RKO (cell line): ENCODE measurements around the gene PTPRT.

Source experiments
- DNase-seq: peaks from one replicate; pipeline ENCODE4 v3.0.0-alpha.2; 2016; ENCODE audit warnings: low spot score

PTPRT gene

DNA sequence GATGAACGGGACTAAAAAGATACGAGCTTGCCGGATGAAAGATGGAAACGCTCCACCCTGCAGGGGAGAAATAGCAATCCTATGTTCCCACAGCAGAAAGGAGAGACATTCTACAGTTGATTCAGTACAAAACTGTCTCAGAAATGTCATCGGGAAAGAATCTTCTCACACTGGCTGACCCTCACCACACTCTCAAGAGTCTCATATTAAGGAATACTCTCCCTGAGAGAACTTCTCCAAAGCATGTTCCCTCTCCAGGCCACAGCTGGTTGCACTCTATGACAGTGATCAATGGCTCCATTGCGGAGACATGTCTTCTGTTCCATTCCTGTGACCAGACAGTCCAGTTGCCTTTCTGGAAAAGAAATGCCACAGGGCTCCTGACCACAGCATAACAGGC lies 813.6 kb downstream of the PTPRT start:
- DNase-seq, result no peak

DNA sequence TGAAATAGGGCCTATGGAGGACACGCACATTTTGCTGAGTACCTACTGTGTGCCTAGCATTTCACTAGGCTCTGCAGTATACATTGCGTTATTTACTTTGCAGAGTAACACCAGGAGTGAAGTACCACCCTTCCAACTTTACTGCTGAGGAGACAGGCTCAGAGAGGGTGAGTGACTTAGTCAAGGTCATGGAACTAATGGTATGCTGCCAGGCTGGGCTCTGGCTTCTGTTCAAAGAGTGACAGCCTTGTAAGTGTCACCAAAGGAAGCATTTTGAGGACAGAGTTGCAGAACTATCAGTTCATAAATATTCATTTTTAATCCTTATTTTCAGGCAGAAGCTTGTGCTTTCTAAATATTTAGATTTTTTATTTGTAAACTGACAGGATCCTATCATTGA lies 816.7 kb downstream of the PTPRT start:
- DNase-seq, result no peak

DNA sequence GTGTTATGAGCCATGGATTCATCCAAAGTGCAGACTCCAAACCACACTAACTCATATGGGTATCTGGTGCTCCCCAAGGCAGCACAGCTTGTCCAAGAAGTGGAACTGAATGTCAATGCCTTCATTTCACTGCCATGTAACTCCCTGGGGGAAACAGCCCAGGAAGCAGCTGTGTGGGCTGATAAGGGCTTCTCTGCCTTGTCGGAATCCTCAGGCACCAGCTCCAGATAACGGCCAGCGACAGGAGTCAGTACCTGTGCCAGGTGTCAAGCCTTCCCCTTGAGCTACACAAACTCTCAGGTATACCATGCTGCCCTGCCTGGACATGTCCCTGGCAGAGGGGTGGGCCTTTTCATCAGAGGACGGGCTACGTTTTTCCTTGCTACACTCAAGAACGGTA lies 819.6 kb downstream of the PTPRT start:
- DNase-seq, result no peak

DNA sequence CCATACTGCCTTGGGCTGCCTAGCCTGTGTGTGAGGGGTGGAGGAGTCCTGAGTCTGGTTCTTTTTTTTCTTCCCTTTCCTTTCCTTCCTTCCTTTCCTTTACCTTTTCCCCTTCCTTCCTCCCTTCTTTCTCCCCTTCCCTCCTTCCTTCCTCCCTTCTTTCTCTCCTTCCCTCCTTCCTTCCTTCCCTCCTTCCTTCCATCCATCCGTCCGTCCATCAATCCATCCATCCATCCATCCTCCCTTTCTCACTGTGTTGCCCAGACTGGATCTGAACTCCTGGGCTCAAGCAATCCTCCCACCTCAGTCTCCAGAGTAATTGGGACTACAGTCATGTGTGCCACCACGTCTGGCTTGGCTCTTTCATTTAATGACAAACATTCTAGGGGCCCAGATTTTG lies 820.8 kb downstream of the PTPRT start:
- no peak for DNase-seq

DNA sequence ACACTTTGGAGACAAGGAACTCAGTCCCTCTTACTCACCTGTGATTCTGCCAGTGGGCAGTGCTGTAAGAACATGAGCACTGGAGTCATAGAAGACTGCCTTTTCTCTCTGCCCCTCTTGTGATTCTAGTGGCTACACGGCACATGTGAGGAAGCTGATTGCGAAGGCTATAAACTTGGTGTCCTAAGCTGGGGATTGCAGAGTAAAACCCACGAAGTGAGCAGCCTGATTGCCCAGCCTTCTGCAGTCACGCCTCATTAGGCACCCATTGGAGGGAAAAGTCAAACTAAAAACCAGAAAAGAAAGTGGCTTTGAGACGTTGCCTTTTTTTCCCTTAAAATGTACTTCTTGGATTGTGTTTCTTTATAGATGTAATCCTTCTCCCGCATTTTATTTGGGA lies 823.1 kb downstream of the PTPRT start:
- no peak for DNase-seq

DNA sequence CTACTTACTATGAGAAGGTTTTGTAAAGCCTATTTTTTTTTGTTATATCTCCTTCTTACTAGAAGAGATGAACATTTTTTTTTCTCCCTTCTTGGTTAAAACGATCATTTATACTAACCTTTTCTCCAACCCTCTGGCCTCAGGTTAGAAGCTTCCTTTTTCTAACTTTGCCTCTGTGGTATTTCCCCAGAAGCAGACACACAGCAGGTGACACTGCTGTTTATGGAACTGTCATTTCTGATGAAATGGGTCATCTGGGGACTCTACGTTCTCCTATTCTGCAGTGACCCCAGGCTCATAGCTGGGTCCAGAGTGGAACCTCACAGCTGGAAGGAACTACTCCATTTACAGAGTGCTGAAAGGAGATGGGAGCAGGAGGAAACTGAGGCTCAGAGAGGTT lies 825.3 kb downstream of the PTPRT start:
- DNase-seq, result no peak

DNA sequence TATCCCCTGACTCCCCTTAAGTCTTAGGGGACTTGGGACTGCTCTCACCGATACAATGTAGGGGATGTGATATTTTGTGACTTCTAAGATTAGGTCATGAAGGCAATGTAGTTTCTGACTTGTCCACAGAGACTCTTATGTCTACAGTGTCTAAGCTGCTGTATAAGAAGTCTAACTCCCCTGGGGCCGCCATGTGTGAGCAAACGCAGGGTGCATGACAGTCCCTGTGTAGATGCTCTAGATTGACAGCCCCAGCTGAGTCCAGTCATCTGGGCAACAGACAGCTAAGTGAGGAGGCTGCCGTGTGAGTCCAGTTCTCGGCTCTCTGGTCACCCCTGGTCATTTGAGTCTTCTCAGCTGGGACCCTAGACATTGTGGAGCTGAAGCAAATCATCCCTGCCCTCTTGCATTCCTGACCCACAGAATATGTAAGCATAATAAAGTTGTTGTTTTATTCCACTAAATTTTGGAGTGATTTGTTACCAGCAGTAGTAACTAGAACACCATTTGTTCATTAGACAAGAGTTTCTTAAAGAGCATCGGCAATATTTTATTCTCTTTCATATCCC lies 828.2 kb downstream of the PTPRT start:
- DNase-seq, result no peak

DNA sequence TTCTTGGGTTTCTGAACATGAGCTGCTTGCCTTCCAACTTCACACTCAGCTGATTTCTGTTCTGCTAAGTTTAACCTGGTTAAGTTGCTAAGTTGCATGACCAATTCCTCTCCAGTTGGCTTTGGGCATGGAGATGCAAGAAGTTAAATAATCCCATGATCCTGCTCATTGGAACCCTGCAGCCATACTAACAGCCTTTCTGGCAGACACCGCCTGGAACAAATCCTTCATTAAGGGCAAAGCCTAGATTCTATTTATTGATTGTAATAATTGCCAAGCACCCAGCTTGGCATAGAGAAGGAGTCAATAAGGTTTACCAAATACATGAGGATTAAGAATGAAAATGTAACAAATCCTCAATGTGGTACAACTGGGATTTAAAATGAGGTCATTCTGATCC lies 829.1 kb downstream of the PTPRT start:
- DNase-seq, result no peak

DNA sequence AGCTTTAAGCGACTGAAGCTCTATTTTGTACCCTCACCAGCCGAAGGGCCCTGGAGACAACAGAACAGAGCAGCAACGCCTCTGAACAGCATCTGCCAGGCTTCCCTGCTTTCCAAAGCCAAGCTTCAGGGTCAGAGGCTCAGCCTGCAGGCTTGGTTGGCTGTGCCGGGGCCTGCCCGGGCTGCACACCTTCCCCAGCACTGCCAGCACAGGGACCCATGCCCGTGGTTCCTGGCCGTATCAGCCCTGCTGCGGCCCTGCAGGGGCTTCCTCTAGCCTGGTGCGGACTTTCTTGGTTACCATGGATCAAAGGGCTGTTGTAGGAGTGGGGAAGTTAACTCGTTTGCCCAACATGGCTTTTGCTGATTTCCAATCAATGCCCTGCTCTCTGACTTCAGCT lies 830.1 kb downstream of the PTPRT start:
- DNase-seq, result no peak

DNA sequence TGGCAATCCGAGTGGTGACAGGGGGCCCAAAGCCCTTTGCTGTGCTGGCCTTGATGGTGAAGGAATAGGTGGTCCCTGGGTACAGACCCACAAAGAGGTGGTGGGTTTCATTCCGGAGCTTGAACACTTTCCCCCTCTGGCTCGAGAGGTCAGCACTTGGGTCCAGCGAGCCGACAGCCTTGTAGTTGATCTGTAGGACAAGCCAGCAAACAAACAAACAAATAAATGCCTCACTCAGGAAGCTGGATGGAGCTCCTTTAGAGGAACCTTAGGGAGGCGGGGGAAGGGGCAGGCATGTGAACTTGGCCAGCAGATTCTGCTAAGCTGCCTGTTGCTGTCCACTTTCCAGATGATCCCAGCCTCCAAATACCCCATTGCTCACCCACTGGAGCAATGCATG lies 837.6 kb downstream of the PTPRT start:
- DNase-seq, result no peak

DNA sequence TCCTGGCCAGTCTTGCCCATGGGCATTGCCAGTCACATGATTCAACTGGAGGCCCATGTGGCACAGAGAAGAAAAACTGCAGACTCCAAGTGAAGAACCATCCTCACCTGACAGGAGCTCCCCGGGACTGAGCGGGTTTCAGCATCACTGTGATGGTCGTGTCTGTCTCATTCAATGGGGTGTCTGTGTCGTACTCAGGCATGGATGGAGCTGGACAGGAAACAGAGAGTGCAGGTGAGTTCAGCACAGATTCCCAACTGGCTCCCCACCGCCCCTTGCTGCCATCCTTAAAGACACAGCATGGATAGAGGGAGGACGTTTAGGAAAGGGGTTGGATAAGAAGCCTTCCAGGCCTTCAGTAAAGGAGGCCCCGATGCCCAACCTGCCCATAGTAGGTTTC lies 839.2 kb downstream of the PTPRT start:
- DNase-seq, result no peak

DNA sequence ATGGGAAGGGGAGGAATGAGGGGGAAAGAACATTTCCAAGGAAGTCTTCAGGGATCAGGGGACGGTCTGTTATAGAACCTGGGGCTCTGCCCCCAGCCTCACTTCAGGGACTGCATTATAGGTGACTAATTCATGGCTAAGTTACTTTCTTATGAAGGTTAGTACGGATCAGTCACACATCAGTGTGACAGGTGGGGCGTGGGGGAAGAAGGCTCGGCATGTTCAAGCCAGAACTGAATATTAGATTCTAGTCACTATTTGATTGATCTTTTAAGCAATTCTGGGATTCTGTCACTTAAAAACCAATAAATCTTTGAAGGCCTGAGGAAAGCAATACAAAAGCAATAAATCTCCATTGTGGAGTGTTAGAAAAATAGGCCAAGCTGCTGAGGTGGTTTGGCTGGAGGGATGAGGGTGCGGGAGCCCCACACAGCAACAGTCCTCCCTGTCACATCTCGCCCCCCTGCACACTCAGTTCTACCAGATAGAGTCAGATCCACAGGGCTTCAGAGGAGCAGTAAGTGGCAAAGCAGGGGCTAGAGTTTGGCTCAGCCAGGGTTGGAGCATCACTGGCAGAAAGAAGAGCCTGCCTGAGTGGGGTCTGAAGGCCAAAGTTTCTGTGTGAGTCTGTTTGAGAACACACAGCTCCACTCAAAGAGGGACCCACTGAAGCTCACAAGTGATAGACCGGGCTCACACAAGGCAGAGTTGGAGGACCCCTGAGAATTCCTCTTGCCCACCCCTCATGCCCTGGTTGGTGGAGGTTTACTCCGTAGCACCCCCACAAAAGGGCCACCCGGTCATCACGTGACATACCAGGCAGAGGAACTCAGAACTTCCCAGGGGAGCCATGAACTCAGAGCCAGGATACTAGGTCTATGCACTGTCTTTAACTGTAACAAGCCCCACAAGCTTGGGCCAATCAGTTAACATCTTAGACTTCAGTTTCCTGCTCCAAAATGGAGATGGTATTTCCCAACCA lies 843.2 kb downstream of the PTPRT start:
- no peak for DNase-seq

DNA sequence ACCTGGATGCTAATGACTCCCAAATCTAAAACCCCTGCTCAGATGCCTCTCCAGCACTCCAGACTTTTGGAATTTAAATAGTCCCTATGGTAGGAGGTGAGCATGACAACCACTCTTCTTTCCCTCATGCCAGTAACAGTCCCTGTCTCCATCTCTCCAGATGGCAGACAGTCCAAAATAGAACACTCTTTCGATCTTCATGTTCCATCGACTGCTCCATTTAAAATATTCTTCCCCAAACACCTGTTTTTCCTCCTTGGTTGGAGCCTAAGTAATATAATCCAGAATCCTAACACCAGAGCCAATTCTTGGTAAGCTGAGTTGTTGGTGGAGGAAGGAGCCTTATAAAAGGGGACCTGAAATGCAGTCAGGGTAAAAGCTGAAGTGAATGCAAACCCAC lies 848.1 kb downstream of the PTPRT start:
- no peak for DNase-seq

DNA sequence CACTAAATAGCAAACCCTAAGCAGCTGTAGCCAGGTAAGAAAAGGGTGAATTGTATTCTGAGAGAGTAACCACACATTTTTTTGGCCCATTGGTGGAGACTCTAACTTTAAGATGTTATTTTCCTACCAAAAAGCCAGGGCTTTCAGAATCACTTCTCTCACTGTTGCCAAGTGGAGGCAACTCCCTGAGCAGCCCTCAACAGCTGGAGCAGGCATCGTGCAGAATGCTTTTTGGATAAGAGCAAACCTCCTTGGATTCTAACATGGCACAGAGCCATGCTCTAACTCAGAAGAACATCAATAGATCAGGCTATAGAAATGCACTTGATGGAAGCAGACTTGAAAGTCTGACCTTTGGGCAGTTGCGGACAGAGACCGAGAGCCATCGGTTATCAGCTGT lies 849.3 kb downstream of the PTPRT start:
- DNase-seq, result no peak

DNA sequence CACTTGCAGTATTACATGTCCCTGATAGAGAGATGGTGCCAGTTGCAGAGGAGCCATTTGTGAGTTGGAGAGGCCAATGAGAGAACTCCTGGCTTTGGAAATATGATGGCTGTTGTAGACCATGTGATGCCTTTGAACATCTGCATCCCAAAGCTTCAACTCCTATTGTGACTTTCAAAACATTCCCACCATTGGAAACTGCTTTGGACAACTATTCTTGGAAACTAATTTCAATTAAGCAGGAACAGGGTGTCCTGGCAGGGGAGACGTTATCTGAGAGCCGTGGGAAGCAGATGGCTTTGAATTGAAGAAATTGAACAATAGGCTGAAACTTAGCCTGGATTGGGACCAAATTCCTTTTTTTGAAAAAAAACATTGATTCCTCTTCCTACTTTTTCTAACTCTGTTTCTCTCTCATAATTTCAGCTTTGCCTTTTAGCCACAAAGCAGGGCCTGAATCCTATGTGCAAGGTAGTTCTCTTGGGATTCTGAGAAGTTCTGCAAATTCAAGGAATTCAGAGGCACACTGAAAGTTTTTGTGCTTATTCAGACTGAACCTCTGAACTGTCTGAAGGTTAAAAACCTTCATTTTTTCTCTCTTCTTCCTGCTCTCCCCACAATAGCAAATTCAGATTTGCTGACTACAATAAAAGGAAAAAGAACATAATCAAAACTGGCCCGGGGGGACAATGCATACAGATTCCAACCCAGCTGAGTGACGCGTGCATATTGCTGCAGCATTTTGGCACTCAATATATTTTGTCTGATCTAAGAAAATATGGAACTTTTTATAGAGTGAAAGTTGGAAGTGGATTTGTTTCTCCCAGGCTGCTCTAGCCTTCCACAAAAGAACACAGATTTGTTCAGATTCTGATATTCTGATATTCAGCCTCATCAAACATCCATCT lies 851.2 kb downstream of the PTPRT start:
- DNase-seq, result no peak

DNA sequence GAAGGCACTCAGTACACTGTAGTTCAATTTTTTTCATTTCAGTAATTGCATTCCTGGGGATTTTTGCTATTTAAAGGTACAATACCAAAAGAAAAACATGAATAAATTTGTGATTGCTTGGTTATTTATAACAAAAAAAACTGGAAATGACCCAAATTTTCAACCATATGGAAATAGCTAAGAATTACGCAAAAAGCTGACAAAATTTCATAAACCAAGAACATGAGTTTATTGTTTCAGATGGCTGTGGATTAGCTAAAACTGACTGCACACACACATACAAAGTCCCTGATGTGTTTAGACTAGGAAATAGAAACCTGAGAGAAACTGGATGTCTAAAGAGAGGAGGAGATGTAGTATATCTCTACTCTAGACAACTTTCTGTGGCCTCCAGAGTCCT lies 853.1 kb downstream of the PTPRT start:
- no peak for DNase-seq

DNA sequence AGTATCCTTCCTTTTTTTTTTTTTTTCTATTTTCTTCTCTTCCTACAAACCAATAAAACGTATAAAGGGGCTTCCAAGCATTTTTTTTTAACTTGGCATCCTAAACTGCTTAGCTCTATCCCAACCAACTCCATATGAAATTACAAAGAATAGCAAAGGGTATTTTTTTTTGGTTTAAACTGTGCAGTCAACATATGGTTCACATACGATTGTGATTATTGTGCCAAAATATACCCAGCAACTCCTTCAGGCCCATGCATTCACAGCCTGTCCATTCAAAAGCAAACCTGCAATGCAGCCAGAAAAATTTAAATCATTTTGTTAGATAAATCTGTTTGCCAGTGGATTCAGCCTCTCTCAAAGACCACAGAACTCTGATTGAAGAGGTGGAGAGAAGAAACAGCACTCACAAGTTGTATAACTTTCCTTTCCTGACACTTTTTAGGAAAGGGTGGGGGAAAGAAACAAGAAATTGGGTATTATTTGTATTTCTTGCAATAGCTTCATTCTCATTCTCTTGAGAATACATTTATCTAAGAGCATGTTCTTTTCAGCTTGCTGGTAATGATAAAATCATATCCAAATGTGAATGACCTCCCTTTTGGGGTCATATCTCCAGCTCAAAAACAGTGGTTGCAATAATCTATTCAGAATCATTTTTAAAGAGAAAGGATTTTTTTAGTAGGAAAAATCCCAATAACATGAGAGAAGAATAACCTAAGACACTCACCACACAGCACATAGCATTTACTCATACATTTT lies 870.3 kb downstream of the PTPRT start:
- no peak for DNase-seq

DNA sequence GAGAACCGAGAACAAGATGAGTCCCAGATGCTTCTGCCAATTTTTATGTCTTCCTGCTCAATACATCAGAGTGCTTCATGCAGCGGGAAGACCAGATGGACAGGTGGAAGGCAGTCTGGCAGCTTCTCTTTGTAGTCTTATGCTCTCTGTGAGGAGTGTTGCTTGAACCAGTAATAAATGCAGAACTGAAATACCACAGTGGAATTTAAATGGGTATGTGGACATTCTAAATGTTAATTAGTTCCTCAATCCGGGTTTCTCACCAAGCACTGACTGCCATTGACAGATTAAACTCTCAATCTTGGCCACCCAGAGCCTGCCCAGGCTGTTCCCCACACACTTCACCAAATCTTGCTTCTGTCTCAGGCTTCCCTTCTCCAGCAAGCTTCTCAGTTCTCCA lies 876.0 kb downstream of the PTPRT start:
- DNase-seq, result no peak

DNA sequence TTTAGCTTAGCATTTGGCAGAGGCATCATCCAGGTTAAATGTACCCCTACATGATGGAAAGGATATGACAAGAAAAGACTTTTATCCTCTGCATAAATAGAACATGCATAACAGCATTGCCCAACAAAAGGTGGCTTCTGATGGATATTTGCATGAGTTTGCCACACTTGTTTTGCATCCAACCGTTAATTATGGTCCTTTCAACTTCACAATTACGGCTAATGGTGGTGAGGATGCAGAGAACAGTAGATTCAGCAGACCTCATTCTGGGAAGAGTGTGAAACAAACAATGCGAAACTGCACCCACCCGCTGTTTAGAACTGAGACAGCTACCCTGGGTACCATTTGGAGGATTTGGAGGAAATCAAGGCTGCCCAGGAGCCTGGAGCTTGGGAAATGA lies 880.7 kb downstream of the PTPRT start:
- no peak for DNase-seq

DNA sequence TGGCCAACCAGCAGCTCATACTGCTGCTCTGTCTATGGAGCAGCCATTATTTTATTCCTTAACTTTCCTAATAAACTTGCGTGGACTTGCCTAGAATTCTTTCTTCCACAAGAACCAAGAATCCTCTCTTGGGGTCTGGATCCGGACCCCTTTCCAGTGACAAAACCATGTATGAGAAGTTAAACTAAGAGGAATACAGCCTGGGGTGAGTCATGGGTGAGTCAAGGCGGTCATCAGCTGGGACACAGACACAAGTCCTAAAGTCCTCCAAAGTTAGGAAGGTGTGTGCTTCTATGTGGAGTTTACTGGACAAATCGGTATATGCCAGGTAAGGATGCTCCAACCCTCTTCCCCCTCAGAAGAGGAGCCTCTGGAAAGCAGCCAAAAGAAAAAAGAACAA lies 881.5 kb downstream of the PTPRT start:
- peak; percentile 13 for DNase-seq

DNA sequence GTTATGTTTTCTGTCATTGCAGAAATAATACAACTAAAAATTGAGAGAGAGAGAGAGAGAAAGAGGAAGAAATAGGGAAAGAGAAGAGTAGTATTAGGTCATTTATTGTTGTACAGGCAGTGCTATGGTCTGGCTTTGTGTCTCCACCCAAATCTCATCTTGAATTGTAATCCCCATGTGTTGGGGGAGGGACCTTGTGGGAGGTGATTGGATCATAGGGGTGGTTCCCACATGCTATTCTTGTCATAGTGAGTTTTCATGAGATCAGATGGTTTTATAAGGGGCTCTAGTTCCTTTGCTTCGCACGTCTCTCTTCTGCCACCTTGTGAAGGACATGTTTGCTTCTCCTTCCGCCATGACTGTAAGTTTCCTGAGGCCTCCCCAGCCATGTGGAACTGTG lies 894.1 kb downstream of the PTPRT start:
- no peak for DNase-seq

DNA sequence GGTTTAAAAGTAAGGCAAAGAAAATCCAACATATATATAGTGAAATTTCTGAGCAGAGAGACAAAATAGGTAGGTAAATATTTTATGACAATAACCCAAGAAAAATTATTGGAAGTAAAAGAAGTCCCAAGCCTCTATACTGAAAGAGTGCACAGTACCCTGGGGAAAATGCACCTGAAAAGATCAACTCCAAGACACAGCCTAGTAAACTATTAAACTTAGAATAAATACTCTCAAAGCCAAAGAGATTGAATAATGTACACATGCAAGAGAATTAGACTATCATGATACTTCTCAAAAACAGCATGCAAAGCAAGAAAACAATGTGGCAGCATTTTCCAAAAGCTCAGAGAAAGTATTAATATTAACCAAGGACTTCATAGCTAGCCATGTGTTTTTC lies 894.7 kb downstream of the PTPRT start:
- DNase-seq, result no peak
